Mucosa of descending colon (tissue), 3 donors: ENCODE measurements around the gene LEMD2. TPM values are rescaled to one million over a fixed set of nuclear protein-coding genes. Genes with fewer than 3 reads are reported as not detected.

Source experiments
- ATAC-seq: fragments of 200-7000 bp; cut with Tn5 transposase; one replicate; pipeline ENCODE4 v1.9.1; 2020; ENCODE audit warnings: mild to moderate bottlenecking, moderate library complexity
- DNase-seq, 3 donors: peaks; one replicate each; pipeline ENCODE4 v3.0.0-alpha.2; 2020
- H3K36me3 ChIP-seq: fragments of 200-600 bp; one replicate; pipeline ENCODE4 v1.8.0; 2021; ENCODE audit warnings: low read depth, mild to moderate bottlenecking
- H3K4me1 ChIP-seq: fragments of 200-600 bp; one replicate; pipeline ENCODE4 v1.8.0; 2021; ENCODE audit warnings: low read depth, mild to moderate bottlenecking
- H3K4me3 ChIP-seq: fragments of 200-600 bp; one replicate; pipeline ENCODE4 v1.8.0; 2021; ENCODE audit warnings: mild to moderate bottlenecking
- H3K9me3 ChIP-seq: fragments of 200-600 bp; one replicate; pipeline ENCODE4 v1.8.0; 2021; ENCODE audit warnings: mild to moderate bottlenecking
- CTCF ChIP-seq: fragments of 200-600 bp; IDR thresholded peaks from one replicate; pipeline ENCODE4 v1.8.0; 2022; ENCODE audit warnings: antibody characterized with exemption, mild to moderate bottlenecking
- intact Hi-C, 2 donors: fragments of 100-400 bp; cut with DNase I in 1 of 2; cut with micrococcal nuclease in 1 of 2; formaldehyde crosslinking; loops; one replicate each; pipeline versions ENCODE4 v1.11.0 to v1.11.1; 2022; cut with DNase I, micrococcal nuclease
- long read RNA-seq, 2 donors: library from polyadenylated mRNA; unstranded; transcript quantifications; one replicate each; pipeline ENCODE4 v2.0.0, GENCODE V29; 2019 to 2021
- total RNA-seq, 3 donors: library from RNA; stranded (reverse); fragmentation: NEBNext Ultra II Directional in 2 of 3; extraction: Animal tissue kit (Norgen Biotek cat#: 25700) in 2 of 3; gene quantifications; one replicate each; pipeline versions ENCODE4 v1.2.1 to v1.2.4, GENCODE V29; 2021 to 2023
- donor health status: DM: no; HTN: no; CAD: no; lungs with moderate emphysema.
- donor health status: DM: no; HTN: no; CAD: no.
- donor health status: DM: no; HTN: yes; CAD: no.

Gene LEMD2
- total RNA-seq = 10 to 100 TPM; 57.2 to 73.6 (median 59.6) TPM
- long read RNA-seq, donor 1, transcript LEMD2-207 (8 exons, 1,306 nt) = minor isoform, 5 of 242 reads
- long read RNA-seq, donor 1, transcript LEMD2-201 (9 exons, 2,958 nt) = major isoform, 213 of 242 reads
- long read RNA-seq, donor 1, partial matches to known transcripts = 2 of 242 reads
- long read RNA-seq, donor 1, other reads (novel, unspliced or antisense) = 22 of 242 reads
- long read RNA-seq, donor 2, partial matches to known transcripts = 0 of 2 reads
- long read RNA-seq, donor 2, other reads (novel, unspliced or antisense) = 2 of 2 reads

DNA sequence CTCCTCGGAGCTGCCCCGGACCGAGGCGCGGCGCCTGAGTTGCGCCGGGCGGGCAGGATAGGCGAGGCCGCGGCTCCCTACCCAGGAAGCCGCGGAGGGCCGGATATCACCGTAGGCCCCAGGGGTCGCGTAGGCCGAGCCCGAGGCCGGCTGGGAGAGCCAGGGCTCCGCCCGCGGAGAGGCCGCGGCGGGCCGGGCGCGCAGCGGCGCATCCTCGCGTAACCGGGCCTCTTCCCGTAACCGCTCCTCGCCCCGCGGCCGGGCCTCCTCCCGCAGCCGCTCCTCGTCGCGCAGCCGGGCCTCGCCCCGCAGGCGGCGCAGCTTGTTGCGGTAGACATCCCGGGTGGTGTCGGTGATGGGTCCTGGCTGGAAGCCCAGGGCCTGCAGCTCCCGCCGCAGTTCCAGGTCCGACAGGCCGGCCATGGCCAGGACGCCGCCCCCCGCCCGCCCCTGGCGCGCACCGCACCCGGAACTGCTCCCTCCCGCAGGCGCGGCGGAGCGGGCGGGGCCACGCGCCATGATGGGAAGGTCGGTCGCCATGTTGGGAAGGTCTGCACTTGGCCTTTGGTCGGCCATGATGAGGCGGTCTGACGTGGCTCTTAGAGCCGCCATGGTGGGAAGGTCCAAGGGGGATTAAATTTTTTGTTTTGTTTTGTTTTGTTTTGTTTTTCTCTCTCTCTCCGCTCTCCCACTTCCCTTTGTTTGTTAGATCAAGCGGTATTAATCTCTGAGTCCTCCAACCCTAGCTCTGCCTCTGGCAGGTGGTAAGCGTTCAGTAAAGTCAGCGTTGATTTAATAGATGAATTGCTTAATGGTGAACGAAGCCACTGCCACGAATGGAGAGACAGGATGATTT is at the start of gene LEMD2:
TSS of gene LEMD2 (minus strand) at position 437 of the 856 bp plus-strand sequence. CDS start at position 423, 14 bp downstream.
- peak within 1 kb of the TSS; percentile 95 for H3K4me3 ChIP-seq
- TF ChIP-seq CTCF = no peak
- DNase-seq (peak; percentile 95 to 98 (median 95)), ATAC-seq (peak; percentile 97)
- no peaks in the 10 kb centered on the region for H3K9me3 ChIP-seq
- peaks cover 2% of the 10 kb centered on the region for H3K36me3 ChIP-seq
- intact Hi-C loops = no loop called here
- H3K4me1 ChIP-seq = peaks cover 29% of the 10 kb centered on the region

DNA sequence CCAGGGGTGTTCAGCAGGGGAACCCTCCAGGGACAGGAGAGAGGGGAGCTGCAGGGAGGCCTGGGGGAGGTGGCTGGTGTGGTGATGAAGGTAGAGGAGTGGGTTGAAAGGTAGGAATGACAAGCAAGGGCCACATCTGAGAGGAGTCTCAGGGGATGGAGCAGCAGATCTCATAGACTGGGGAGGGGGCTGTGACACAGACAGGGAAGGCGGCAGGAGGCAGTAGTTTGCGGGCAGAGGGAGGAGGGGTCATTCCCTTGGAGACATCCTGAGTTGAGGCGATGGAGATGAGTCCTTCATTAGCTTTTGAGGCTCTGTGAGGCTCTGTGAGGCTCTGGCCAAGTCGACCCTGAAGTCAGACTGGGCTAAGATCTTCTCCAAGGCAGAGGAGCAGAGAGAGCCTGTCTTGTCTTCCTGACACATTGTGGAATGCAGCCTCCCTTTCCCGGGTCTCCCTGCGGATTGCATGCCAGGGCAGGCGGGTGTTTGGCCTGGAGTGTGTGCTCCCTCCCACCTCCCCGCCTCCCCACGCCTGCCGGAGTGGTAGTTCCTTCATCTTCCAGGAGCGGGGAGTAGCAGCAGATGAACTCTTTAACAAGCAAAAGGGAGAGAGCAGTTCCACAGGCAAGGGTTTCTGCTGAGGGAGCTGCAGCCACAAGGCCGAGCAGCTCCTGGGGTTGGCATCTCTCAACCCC is 49.2 kb upstream of the LEMD2 start:
- DNase-seq (no peak), ATAC-seq (no peak)
- H3K4me1 ChIP-seq = peaks cover 7% of the 10 kb centered on the region
- TF ChIP-seq CTCF = no peak
- H3K9me3 ChIP-seq = no peaks in the 10 kb centered on the region
- H3K36me3 ChIP-seq = no peaks in the 10 kb centered on the region
- H3K4me3 ChIP-seq = no peak overlapping the region
- intact Hi-C loops = no loop called here

- Histone ChIP-seq H3K9me3 (no peaks in the 10 kb centered on the region), H3K4me3 (no peak overlapping the region), H3K36me3 (no peaks in the 10 kb centered on the region), H3K4me1 (peaks cover 7% of the 10 kb centered on the region)
- DNase-seq = no peak
- no peak for TF ChIP-seq CTCF
- intact Hi-C loops = no loop called here
- ATAC-seq = no peak
These were observed 48.0 kb upstream of the LEMD2 start for GRCh38 chr6:33836806-33837469.

GRCh38 chr6:33834401-33835392 is 45.8 kb upstream of the LEMD2 start:
- Histone ChIP-seq H3K4me3 (no peak overlapping the region), H3K36me3 (no peaks in the 10 kb centered on the region), H3K4me1 (peaks cover under 1% of the 10 kb centered on the region), H3K9me3 (no peaks in the 10 kb centered on the region)
- DNase-seq (peak in 1 of 3 donors; percentile 33), ATAC-seq (no peak)
- TF ChIP-seq CTCF = no peak
- intact Hi-C loops = no loop called here
